ENCODE measurements around the gene HLCS.

Gene HLCS

GRCh38 chr21:36735724-36736320 is 230.6 kb downstream of the HLCS start:
- DNase-seq, result no peak

GRCh38 chr21:36735201-36735515 is 231.3 kb downstream of the HLCS start:
- no peak for DNase-seq

- no peak for DNase-seq
These were observed 231.9 kb downstream of the HLCS start for GRCh38 chr21:36734367-36735200.

- no peak for DNase-seq
These were observed 232.6 kb downstream of the HLCS start for GRCh38 chr21:36733857-36734256.

GRCh38 chr21:36732761-36733160 is 233.7 kb downstream of the HLCS start:
- DNase-seq, result no peak

- no peak for DNase-seq
These were observed 234.3 kb downstream of the HLCS start for GRCh38 chr21:36732217-36732616.

GRCh38 chr21:36730291-36731281 is 235.9 kb downstream of the HLCS start:
- DNase-seq, result no peak

GRCh38 chr21:36729310-36729970 is 237.0 kb downstream of the HLCS start:
- DNase-seq, result no peak

- DNase-seq, result no peak
These were observed 237.9 kb downstream of the HLCS start for GRCh38 chr21:36728371-36729111.

- DNase-seq, result no peak
These were observed 238.6 kb downstream of the HLCS start for GRCh38 chr21:36727866-36728265.

- no peak for DNase-seq
These were observed 240.6 kb downstream of the HLCS start for GRCh38 chr21:36725793-36726386.

GRCh38 chr21:36724660-36725059 is 241.8 kb downstream of the HLCS start:
- no peak for DNase-seq

GRCh38 chr21:36723371-36723881 is 243.0 kb downstream of the HLCS start:
- no peak for DNase-seq

- DNase-seq, result no peak
These were observed 243.8 kb downstream of the HLCS start for GRCh38 chr21:36722370-36723368.

- DNase-seq, result no peak
These were observed 244.7 kb downstream of the HLCS start for GRCh38 chr21:36721817-36722216.

- no peak for DNase-seq
These were observed 246.9 kb downstream of the HLCS start for GRCh38 chr21:36719614-36720013.

GRCh38 chr21:36718951-36719501 is 247.4 kb downstream of the HLCS start:
- DNase-seq, result no peak

GRCh38 chr21:36717976-36718375 is 248.5 kb downstream of the HLCS start:
- DNase-seq, result no peak

GRCh38 chr21:36716836-36717235 is 249.6 kb downstream of the HLCS start:
- no peak for DNase-seq

- DNase-seq, result no peak
These were observed 250.1 kb downstream of the HLCS start for GRCh38 chr21:36716387-36716786.

Data from activated CD4-positive, alpha-beta T cell treated with anti-CD3 and anti-CD28 coated beads, Interleukin-2, amount 50 U/mL, for 48 hours (primary cell).